SK-N-DZ (cell line): ENCODE data around the gene PKDREJ.

ENCODE experiments used
- DNase-seq: peaks from one replicate; pipeline ENCODE4 v3.0.0-alpha.2; 2015; ENCODE audit warnings: low spot score

PKDREJ gene

GRCh38 chr22:46240073-46240472, 23.1 kb downstream of the PKDREJ start:
- no peak for DNase-seq

DNA sequence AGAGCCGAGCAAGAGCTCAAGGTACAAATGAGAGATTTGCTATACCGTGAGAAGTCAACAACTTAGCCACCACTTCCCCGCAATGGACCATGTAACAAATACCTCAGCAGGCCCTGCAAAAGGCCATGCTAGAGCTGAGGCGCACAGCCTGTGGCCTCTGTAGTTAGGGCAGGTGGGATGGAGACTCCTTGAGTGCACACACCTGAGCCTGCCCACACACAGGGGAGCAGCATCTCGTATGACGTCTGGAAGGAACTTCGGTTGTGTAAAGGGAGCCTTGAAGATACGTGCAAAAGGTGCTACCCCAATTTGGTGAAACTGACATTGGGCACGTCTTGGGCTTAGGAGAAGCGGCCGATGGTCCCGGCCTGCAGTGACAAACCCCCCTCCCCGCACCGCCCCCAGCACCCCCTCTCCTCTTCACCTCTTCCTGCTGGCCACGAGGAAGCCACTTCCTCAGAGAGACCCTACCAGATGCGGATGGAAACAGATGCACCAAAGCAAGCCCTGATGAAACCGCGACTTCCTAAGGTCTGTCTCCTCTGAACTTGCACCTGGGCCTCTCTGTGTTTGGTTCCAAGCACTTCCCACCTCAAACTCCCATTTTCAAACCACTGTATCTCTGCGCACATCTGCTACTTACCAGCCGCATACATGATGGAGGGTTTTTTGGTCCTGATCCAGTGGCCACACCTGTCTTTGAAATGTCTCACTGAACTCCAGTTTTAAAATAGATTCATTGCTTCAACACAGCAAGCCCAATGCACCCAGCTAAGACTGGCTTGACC, 23.7 kb downstream of the PKDREJ start:
- no peak for DNase-seq

DNA sequence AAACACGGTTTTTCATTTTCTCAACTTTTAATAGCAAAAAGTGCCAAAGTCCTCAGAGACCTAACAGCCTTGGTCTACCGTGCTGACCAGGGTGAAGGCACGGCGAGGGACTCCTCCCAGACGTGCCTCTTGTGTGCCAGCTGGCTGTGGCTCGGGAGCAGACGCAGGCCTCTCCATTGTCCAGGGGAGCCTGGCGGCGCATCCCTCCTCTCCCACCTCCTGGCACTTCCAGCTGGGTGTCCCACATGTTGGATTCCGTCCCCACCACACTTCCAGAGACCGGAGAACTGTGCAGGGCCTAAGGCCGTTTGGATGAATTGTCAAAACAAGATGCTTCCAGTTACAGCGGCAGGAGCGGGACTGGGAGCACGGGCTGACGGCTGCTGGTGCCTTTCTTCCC, 24.6 kb downstream of the PKDREJ start:
- DNase-seq: no peak

DNA sequence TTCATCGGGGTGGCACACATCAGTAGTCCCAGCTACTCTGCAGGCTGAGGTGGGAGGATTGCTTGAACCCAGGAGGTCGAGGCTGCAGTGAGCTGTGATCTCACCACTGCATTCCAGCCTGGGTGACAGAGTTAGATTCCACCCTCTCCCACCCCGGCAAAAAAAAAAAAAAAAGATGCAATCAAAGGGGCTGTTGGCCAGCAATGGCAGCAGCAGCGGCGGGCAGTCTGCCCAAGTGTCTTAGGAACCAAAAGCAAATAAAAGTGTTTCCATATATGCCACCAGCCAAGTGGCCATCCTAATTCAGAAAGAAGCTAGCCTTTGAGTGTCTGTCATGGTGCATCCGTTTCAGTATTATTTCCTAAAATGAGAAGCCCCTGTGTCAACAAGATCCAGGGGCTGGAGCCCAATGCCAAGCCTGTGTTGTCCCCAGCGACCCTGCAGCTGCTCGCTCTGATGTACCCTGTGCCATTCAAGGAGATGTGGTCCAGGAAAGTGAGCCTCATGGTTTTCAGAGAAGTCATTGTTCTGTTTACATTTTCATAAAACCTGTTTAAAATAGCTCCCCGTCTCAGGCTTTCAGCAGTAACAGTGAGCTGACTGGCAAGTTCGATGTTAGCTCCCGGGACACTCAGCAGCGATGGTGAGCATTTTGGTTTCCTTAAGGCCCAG, 25.6 kb downstream of the PKDREJ start:
- no peak for DNase-seq

DNA sequence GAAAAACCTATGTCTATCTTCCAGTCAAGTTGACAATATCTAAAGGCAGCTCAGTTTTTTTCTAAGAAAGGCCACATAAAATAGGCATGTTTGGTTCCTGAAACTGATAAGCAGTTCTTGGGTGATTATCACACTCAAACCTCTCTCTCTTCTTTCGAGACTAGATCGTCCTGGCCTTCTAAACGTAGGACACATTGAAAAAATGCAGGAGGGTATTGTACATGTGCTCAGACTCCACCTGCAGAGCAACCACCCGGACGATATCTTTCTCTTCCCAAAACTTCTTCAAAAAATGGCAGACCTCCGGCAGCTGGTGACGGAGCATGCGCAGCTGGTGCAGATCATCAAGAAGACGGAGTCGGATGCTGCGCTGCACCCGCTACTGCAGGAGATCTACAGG, 28.2 kb downstream of the PKDREJ start:
- no peak for DNase-seq

DNA sequence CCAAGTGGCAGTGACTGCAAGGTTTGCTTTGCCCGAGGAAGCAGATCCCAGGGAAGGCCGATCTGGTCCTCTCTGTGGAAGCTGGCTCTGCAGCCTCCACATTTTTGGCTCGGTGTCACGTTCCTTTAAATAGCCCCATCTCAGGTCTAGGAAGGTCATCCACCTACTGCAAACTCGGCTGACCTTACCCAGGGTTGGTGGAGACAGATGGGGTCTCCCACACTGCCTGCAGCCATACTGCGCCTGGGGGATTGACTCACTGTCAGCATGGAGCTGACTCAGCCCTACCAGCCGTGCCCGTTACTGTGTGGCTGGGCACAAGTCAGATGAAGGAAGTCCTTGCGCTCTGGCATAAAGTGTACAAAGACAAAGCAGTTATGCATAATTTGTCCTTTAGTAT, 29.9 kb downstream of the PKDREJ start:
- no peak for DNase-seq

DNA sequence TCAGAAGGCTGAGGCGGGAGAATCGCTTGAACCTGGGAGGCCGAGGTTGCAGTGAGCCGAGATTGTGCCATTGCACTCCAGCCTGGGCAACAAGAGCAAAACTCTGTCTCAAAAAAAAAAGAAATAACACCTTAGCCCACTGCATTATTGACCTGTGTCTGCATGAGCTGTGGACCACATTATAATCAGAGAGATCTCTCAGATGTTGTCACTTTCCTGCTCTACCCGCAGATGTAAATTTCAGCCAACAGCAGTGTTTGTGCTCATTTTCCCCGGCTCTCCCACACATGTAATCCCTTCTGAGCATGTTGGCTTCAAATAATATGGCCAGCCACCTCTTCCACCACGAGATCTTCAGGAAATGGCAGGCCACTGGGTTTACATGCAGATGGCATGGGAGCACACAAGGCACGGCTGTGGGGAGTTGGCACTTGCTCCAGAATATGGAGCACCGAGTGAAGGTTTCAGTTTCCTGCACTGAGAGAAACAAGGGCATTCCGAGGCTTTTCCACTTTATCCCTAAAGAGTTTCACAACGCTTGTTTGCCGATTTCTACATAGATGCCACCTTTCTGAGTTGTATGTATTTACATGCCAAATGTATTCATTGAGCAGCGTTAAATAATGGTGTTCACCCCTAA, 32.8 kb downstream of the PKDREJ start:
- DNase-seq: no peak

DNA sequence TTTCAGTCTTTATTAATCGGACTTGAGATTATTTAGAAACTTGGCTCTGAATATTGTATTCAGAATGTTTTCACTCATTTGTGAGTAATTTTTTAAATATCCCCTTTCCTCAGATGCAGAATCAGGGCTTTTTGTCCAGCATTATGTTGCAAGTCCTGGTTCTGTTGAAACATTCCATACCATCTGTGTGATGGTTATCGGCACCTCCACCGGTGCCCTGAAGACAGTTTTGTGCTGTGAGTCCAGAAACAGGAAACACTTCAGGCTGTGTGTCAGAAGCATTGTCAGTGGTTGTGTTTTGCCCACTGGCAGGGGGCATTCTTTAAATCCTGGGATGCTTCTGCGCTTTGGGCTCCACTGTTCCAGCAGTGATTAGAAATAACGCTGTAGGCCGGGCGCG, 33.4 kb downstream of the PKDREJ start:
- DNase-seq: no peak

GRCh38 chr22:46226577-46226976, 36.6 kb downstream of the PKDREJ start:
- no peak for DNase-seq

DNA sequence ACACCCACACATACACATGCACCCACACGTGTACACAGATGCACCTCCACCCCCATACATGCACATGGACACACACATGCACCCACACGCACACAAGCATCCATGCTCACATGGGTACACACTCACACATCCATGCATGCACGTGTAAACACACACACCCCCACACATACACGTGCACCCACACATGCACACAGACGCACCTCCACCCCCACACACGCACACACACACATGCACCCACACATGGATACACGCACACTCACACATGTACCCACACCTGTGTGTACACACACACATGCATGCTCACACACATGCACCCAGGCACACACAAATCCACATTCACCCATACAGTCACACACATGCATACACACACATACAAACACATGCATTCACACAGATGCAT, 37.5 kb downstream of the PKDREJ start:
- DNase-seq: no peak

DNA sequence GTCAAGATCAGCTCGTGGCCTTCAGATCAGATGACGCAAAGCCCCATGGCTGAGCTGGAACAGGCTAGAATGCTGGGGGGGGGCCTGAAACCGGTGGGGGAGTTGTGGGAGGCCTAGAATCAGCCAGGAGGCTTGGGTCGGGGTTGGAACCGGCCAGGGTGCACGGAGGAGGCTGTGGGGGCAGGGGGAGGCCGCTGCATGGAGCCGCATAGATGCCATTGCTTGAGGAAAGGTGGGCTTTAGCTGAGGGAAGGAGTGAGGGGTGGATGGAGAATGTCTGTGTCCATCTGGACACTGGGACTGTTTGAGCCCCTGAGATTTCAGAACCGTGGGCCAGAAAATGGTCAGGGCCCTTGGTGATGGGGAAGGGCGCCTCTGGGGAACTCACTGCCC, 38.2 kb downstream of the PKDREJ start:
- DNase-seq: no peak

DNA sequence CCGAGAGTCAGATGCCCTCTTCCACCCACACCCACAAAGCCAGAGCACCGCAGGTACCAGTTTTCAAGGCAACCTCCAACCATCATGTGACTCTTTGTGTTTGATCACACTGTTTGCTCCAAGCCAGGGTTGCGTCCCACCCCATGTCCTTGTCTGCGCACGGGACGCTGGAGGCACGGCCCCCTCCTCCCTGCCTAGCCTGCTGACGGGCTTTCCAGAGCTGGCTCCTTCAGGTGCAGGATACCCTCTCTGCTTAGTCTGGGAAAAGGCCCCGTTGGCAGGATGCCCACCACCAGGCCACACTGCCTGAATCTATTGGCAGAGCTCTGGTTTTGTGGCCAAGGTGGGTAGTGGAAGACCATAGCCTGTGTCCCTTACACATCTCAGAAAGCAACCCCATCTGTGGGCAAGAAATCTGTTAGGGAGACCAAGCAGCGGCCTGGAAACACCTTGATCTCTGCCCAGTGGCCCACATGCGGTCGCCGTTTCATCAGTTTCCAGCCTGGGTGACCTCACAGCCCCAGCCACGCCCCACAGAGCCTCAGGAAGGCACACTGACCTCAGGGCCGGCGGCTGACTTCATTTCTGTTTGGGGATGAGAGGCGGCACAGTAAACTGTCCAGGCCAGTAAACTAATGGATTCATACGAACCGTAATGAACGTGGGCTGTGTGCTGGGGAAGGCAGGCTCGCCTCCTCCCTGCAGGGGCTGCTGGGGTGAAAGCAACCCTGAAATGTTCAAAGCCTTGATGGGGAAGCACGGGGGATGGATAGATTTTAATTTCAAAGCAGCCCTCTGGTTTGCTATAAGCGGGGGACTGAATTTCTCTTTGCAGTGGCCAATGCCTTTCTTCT, 38.9 kb downstream of the PKDREJ start:
- DNase-seq: no peak

DNA sequence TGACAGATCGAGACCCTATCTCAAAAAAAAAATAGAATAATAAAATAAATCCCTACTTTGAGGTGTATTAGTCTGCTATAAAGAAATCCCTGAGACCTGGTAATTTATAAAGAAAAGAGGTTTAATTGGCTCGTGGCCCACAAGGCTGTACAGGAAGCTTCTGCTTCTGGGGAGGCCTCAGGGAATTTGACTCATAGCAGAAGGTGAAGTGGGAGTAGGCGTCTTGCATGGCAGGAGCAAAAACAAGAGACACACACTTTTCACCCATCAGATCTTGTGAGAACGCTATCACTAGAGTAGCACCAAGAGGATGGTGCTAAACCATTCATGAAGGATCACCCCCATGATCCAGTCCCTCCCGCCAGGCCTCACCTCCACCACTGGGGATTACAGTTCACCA, 42.2 kb downstream of the PKDREJ start:
- DNase-seq: no peak

GRCh38 chr22:46219636-46220035, 43.5 kb downstream of the PKDREJ start:
- DNase-seq: no peak

GRCh38 chr22:46214616-46215015, 48.5 kb downstream of the PKDREJ start:
- DNase-seq: no peak

GRCh38 chr22:46214149-46214548, 49.0 kb downstream of the PKDREJ start:
- DNase-seq: no peak

DNA sequence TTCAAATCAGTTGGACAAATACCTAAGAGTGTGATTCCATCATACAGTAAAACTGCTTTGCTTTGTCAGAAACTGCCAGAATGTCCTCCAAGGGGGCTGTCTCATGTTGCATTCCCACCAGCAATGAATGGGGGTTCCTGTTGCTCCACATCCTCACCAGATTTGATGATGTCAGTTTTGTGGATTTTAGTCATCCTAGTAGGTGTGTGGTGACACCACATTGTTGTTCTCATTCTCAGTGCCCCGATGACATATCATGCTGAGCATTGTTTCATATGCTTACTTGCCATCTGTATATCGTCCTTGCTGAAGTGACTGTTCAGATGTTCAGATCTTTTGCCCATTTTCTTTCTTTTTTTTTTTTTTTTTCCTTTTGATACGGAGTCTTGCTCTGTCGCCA, 50.1 kb downstream of the PKDREJ start:
- no peak for DNase-seq

DNA sequence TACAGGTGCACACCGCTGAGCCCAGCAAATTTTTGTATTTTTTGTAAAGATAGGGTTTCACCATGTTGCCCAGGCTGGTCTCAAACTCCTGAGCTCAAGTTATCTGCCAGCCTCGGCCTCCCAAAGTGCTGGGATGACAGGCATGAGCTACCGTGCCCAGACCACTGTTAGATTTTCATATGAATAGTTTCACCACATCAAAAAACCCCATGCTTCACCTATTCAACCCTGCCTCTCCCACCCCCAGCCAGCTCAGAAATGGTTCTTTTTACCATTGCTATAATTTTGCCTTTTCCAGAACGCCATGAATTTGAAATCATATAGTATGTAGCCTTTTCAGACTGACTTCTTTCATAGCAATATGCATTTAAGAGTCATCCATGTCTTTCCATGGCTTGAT, 50.9 kb downstream of the PKDREJ start:
- no peak for DNase-seq

DNA sequence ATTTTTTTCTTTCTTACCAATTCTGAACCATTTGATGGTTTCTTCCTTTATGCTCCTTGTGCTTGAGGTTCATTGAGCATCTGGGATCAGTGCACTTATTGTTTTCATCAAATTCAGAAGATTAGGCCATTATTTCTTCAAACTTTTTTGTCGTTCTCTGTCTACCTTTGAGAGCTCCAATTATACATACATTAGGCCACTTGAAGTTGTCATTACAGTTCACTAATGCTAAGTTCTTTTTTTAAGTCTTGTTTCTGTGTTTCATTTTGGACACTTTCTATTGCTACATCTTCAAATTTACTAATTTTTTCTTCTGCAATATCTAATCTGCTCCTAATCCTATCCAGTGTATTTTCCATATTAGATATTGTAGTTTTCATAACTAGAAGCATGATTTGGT, 53.9 kb downstream of the PKDREJ start:
- DNase-seq: no peak
